DMS 273 (cell line): ENCODE results near the gene ENTPD7.
A peak's percentile ranks its signal among the peaks of the same experiment; 100 is the strongest.
"Not testable (repeated sequence)": the region's sequence is repeated elsewhere in the genome, so short reads cannot be mapped to it uniquely, and the experiment has no call there.

Source experiments
- DNase-seq: peaks from one replicate; lab custom pipeline; 2025; ENCODE audit not compliant: unreplicated experiment; lab: John Stamatoyannopoulos, UW

Gene ENTPD7

DNA sequence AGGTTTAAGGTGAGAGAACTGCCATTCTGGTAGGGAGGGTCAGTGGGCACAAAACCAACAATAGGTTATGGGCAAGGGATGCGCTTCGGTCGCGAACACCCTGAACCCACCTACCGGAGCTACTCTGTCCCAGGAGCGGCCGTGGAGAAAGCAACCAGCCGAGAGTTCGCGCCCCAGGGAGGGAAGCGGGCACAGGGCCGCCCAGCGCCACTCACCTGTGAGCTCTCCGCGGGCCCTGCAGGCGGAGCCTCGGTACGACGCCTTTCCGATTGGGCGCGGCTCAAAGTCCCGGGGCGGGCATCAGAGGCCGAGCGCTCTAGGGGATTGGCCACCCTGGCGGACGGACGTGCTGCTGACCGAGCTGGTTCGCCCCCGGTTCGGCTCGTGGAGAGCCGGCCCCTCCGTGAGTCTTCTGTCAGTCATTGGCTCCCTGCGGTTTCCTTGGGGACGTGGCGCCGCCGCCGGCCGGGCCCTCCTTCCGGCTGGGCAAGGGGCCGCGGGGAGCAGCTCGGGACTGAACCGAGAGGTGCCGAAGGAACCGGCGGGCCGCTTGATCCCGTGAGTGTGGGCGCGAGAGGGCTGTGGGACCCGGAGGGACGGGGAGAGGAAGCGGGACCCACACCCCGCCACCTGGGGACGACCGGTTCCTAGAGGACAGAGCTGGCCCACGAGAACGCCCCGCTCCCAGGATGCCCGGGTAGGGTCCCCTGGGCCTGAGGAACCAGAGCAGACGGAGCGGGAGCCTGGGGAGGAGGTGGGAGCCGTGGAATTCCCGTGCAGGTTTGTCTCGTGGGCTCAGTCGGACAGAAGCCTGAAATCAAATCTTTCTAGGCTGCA, at the start of gene ENTPD7:
Gene ENTPD7 (plus strand): TSS at position 479 of the 837 bp plus-strand sequence. CDS start 448 bp downstream, outside the sequence.
- peak; percentile 95 for DNase-seq

DNA sequence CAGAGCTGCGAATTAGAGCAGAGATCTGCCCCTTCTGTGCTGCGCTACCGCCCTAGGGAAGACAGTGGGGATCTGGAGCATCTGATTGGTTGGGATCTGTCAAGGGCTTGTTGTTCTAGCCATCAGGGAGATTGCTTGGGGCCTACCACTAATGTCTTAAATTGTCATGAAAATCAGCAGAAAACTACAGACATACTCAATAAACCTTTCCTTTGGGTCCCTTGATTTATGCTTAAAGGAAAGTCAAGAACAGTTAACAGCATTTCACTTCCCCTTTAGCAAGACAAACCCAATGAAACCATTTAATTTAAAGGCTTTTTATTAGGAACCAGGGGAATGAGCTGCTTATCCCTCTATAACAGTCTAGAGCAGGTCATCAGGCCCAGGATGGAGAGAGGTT, 49.1 kb upstream of the ENTPD7 start:
- no peak for DNase-seq

GRCh38 chr10:99611326-99611725, 48.0 kb upstream of the ENTPD7 start:
- DNase-seq: no peak

DNA sequence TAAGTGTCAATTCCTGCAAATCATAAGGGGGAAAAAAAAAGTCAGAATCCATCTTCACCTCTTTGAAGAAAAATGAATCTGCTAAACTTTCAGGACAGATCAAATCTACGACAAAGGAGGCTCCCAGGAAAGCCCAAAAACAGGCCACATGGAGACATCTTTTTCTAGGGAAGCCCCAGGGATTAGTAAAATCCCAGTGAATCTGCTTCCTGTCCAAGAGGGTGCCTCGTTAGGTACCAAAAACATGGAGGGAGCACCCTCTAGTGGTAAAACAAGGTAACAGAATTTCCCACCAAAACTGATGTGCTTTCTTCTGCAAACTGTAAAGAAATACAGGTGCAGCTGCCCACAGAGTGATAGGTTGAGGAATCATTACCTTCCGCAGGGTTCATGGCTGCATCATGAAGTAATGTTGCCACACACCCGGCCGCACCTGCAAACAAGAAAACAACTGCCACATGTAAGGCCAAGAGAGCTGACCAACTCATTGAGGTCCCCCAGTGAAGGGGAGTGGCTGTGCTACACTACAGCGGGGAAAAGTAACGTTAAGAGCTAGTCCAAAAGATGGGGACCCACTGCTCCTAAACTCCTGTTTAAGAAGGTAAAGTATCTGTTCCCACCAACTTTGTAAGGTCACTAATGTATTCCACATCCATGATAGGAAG, 47.0 kb upstream of the ENTPD7 start:
- DNase-seq: peak; percentile 75

GRCh38 chr10:99615426-99615825, 43.9 kb upstream of the ENTPD7 start:
- DNase-seq: no peak

GRCh38 chr10:99617696-99618095, 41.6 kb upstream of the ENTPD7 start:
- DNase-seq: no peak

DNA sequence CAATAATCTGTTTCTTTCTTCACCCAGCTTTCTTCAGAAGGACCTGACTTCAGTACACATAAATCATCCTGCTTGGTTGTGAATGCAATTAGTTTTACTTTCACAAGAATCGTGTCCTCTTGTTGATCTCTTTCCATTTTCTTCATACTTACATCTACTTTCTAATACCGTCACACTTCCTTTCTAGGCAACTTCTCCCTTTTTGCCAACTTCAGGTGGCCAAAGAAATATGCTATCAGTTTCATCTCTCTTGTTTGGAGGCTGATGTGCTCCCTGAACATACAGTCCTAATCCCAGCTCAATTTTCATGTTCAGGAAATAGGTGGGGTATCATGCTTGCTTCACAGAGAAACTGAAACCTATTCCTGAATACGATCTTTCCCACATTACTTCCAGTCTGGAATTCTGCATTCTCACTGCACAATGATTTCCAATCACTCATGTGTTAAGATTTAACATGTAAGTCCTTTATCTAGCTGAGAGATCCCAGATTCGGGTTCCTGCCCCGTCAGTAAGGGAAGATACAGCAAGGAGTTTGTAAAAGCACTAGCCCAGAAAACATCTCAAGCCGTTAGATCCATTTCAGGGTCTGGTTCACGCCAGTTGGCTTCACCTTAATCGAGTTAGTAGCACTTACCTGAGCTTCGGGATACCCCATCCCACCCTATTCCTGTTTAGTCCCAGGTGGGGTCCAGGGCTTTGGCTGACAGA, 40.1 kb upstream of the ENTPD7 start:
- DNase-seq: no peak

GRCh38 chr10:99619851-99620710, 39.2 kb upstream of the ENTPD7 start, which contains the start of gene SLC25A28:
Gene SLC25A28, minus strand, starts transcription at chr10:99620439. Its CDS starts 104 bp downstream, at chr10:99620335.
- DNase-seq: peak; percentile 99

DNA sequence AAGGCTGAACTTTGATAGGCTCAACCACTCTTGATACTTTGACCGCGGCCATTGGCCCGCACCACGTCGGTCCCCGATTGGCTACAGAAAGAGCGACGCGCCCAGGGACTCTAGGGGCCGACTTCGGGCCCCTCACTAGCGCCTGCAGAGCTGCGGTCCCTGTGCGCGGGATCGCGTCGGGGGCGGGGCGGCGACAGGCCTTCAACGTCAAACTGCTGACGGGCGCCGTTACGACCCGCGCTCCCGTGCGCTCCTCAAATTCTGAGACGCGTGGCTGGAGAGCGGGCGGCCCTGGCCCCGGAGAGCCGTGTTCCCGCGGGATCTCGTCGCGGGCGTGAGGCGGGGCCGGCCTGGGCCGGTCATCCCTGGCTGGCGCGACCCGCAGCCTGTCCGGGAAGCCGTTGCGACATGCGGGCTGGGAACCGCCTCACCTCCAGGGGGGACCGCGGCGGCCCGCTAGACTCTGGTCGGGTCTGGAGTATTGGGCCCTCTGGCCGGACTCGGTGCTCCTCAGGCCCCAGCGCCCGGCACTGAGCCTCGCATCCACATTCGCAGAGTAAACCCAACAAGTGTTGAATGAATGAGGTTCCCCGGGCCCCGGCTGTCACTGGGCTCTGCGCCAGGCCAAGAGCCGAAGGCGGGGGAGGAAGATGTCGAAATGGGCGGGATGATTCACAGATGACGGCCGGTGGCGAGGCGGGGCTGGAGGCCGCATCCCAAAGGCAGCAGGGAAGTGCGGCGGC, 38.4 kb upstream of the ENTPD7 start:
- DNase-seq: peak; percentile 95

DNA sequence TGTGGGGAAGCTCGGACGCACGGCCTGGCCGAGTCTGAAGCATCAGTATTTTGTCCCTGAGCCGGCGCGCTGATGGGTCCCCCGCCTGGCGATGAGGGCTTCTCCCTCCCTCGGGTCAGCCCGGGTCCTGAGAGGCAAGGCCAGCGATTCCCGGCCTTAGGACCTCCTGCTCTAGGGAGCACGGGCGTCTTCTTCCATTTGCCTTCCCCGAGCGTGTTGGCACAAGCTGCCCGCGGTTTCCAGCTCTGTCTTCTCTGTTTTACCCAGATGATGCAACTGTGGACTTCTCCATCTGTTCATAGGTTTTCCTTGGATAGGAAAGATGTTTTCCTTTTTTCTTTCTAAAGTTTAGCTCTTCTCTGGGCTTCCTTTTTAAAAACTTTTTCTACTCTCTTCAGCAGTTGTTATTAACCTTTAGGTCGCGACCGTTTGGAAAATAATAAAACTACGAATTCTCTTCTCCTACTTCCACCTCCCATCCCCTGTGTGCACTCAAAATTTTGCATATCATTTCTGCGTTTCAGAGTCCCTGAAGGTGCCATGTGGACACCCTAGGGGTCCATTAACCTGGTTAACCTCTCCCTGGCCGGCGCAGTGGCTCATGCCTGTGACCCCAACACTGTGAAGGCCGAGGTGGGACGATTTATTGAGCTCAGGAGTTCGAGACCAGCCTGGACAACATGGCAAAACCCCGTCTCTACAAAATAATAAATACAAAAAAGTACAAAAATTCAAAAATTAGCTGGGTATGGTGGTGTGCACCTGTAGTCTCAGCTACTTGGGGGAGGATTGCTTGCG, 37.7 kb upstream of the ENTPD7 start:
- peak; percentile 93 for DNase-seq

GRCh38 chr10:99623919-99624318, 35.4 kb upstream of the ENTPD7 start:
- no peak for DNase-seq

- DNase-seq: not testable (repeated sequence)
Measured at GRCh38 chr10:99625124-99625523, 34.2 kb upstream of the ENTPD7 start.

DNA sequence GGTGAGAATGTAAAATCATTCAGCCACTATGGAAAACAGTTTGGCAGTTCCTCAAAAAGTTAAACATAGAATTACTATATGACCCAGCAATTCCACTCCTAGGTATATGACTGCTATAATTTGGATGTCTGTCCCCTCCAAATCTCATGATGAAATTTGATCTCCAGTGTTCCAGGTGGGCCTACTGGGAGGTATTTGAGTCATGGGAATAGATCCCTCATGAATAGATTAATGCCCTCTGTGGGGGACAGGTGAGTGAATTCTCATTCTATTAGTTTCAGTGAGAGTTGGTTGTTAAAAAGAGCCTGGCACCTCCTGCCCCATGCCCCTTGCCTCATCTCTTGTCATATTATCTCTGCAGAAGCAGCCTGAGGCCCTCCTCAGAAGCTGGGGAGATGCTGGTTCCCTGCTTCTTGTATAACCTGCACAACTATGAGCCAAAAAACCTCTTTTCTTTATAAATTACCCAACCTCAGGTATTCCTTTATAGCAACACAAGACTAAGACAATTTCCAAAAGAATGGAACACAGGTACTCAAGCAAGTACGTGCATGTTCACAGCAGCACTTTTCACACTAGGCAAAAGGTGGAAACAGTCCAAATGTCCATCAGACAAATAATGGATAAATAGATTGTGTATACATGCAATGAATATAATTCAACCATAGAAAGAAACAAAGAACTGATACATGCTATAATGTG, 30.2 kb upstream of the ENTPD7 start:
- no peak for DNase-seq

GRCh38 chr10:99629625-99629978, 29.7 kb upstream of the ENTPD7 start:
- DNase-seq: no peak

GRCh38 chr10:99630433-99630832, 28.9 kb upstream of the ENTPD7 start:
- DNase-seq: peak; percentile 53

DNA sequence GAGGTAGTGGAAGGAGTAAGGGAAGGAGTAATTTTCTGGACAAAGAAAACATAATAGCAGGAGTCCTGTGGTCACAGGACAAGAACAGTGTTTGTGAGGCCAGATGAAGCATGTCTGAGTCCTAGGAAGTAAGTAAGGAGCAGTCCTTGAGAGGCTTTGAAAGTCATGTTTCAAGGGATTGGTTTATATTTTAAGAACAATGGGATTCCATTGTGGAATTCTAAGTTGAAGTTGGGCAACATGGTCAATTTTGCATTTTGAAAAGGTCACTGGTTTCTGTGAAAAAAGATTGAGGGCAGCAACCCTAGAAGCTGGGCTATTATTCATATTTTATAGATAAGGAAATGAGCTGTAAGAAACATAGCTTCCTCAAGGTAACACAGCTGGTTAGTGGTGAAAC, 28.3 kb upstream of the ENTPD7 start:
- no peak for DNase-seq

DNA sequence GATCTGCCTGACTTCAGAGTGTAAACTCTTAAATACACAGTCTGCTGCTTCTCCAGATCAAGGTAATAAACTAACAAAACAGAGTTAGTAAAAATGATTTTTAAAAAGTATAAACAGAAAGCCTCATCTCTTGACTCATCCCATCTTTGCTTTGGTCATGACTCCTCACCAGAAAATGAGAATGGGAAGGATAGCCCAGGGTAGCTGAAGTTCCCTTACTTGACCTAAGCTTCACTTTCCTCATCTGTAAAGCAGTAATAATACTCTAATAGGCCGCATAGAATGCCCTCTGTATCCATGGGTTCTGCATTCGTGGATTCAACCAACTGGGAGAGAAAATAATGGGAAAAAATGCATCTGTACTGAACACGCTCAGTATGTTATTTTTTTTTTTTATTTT, 27.8 kb upstream of the ENTPD7 start:
- DNase-seq: no peak

GRCh38 chr10:99633832-99634231, 25.5 kb upstream of the ENTPD7 start:
- no peak for DNase-seq
